HEK293 (cell line): ENCODE results near the gene USP12.

ENCODE experiments used
- CTCF ChIA-PET: fragments of 350-600 bp; formaldehyde crosslinking; extraction: SDS; loops from one replicate; lab custom pipeline; 2021; ENCODE audit warnings: antibody characterized with exemption; lab: Yijun Ruan, JAX
- POLR2A ChIA-PET: fragments of 300-600 bp; formaldehyde crosslinking; extraction: SDS; loops from one replicate; lab custom pipeline; 2020; ENCODE audit warnings: antibody characterized with exemption, inconsistent platforms; lab: Yijun Ruan, JAX
- H3K27ac ChIP-seq: fragments of 200-500 bp; sonication (Bioruptor generic); 2 replicates; pipeline ENCODE4 v1.5.1; 2014; ENCODE audit warnings: low read depth, low read length, control low read depth, inconsistent platforms; ENCODE audit errors: extremely low read depth
- H3K36me3 ChIP-seq, 2 experiments: fragments of 200-500 bp in 1 of 2; sonication (Bioruptor generic) in 1 of 2; 1 replicate in 1 of 2; 2 replicates in 1 of 2; pipeline ENCODE4 v1.5.1; 2014 to 2017; ENCODE audit warnings: inconsistent platforms in 2 of 2, low read length in 2 of 2; ENCODE audit not compliant: control insufficient read depth in 2 of 2, insufficient read depth in 1 of 2
- H3K4me1 ChIP-seq: fragments of 200-500 bp; sonication (Bioruptor generic); 2 replicates; pipeline ENCODE4 v1.5.1; 2014; ENCODE audit warnings: mild to moderate bottlenecking, low read length, inconsistent platforms; ENCODE audit not compliant: control insufficient read depth, insufficient read depth
- H3K4me3 ChIP-seq: 2 replicates; pipeline ENCODE4 v1.5.1; 2011; ENCODE audit warnings: low read depth, mild to moderate bottlenecking, control low read depth, low read length, moderate library complexity
- H3K9me3 ChIP-seq: fragments of 200-500 bp; sonication (Bioruptor generic); 2 replicates; pipeline ENCODE4 v1.5.1; 2014; ENCODE audit warnings: low read depth, low read length, inconsistent platforms; ENCODE audit not compliant: control insufficient read depth, insufficient read depth
- HOXC10 ChIP-seq: sonication (generic); formaldehyde crosslinking; IDR thresholded peaks from 2 replicates; pipeline ENCODE4 v1.8.1; 2023; ENCODE audit warnings: mild to moderate bottlenecking, missing genetic modification reagents
- INSM2 ChIP-seq: fragments of 450-650 bp; formaldehyde crosslinking; IDR thresholded peaks from 2 replicates; pipeline ENCODE4 v1.5.1; 2016; ENCODE audit warnings: missing biosample characterization, missing genetic modification characterization
- KLF16 ChIP-seq: fragments of 450-650 bp; formaldehyde crosslinking; IDR thresholded peaks from 2 replicates; pipeline ENCODE4 v1.5.1; 2017; ENCODE audit warnings: missing biosample characterization, missing genetic modification characterization
- MZF1 ChIP-seq: fragments of 450-650 bp; formaldehyde crosslinking; IDR thresholded peaks from 2 replicates; pipeline ENCODE4 v1.5.1; 2017; ENCODE audit warnings: missing biosample characterization, missing genetic modification characterization, borderline replicate concordance
- SP2 ChIP-seq: fragments of 450-650 bp; formaldehyde crosslinking; IDR thresholded peaks from 2 replicates; pipeline ENCODE4 v1.5.1; 2016; ENCODE audit warnings: missing biosample characterization, missing genetic modification characterization
- SP7 ChIP-seq: fragments of 450-650 bp; formaldehyde crosslinking; IDR thresholded peaks from 2 replicates; pipeline ENCODE4 v1.5.1; 2016; ENCODE audit warnings: missing biosample characterization, missing genetic modification characterization
- ZFHX2 ChIP-seq: fragments of 450-650 bp; formaldehyde crosslinking; conservative IDR thresholded peaks from 2 replicates; pipeline ENCODE4 v1.5.1; 2016; ENCODE audit warnings: missing biosample characterization, missing genetic modification characterization
- ZFP37 ChIP-seq: fragments of 450-650 bp; formaldehyde crosslinking; IDR thresholded peaks from 2 replicates; pipeline ENCODE4 v1.5.1; 2016; ENCODE audit warnings: missing biosample characterization, missing genetic modification characterization
- ZNF121 ChIP-seq: fragments of 450-650 bp; formaldehyde crosslinking; IDR thresholded peaks from 2 replicates; pipeline ENCODE4 v1.5.1; 2016; ENCODE audit warnings: missing biosample characterization, missing genetic modification characterization
- ZNF146 ChIP-seq: fragments of 450-650 bp; formaldehyde crosslinking; IDR thresholded peaks from 2 replicates; pipeline ENCODE4 v1.5.1; 2016; ENCODE audit warnings: missing biosample characterization, missing genetic modification characterization
- ZNF174 ChIP-seq: fragments of 450-650 bp; formaldehyde crosslinking; IDR thresholded peaks from 2 replicates; pipeline ENCODE4 v1.5.0; 2017; ENCODE audit warnings: missing biosample characterization, mild to moderate bottlenecking, missing genetic modification characterization
- ZNF24 ChIP-seq: fragments of 450-650 bp; formaldehyde crosslinking; IDR thresholded peaks from 2 replicates; pipeline ENCODE4 v1.5.1; 2016; ENCODE audit warnings: missing biosample characterization, missing genetic modification characterization
- ZNF341 ChIP-seq: fragments of 450-650 bp; formaldehyde crosslinking; IDR thresholded peaks from 2 replicates; pipeline ENCODE4; 2016; ENCODE audit warnings: low read depth, missing biosample characterization, missing genetic modification characterization
- ZNF394 ChIP-seq: fragments of 450-650 bp; formaldehyde crosslinking; IDR thresholded peaks from 2 replicates; pipeline ENCODE4 v1.5.1; 2016; ENCODE audit warnings: missing biosample characterization, missing genetic modification characterization, mild to moderate bottlenecking, moderate library complexity, borderline replicate concordance
- ZNF510 ChIP-seq: fragments of 450-650 bp; formaldehyde crosslinking; IDR thresholded peaks from 2 replicates; pipeline ENCODE4 v1.5.1; 2018; ENCODE audit warnings: mild to moderate bottlenecking, missing genetic modification characterization, missing biosample characterization; ENCODE audit not compliant: insufficient replicate concordance
- ZNF514 ChIP-seq: fragments of 450-650 bp; formaldehyde crosslinking; IDR thresholded peaks from 2 replicates; pipeline ENCODE4 v1.5.1; 2016; ENCODE audit warnings: missing biosample characterization, missing genetic modification characterization
- ZNF571 ChIP-seq: fragments of 450-650 bp; formaldehyde crosslinking; IDR thresholded peaks from 2 replicates; pipeline ENCODE4 v1.5.0; 2017; ENCODE audit warnings: missing biosample characterization, missing genetic modification characterization
- ZNF707 ChIP-seq: fragments of 450-650 bp; formaldehyde crosslinking; IDR thresholded peaks from 2 replicates; pipeline ENCODE4 v1.5.1; 2016; ENCODE audit warnings: missing biosample characterization, missing genetic modification characterization
- ZNF768 ChIP-seq: fragments of 450-650 bp; formaldehyde crosslinking; IDR thresholded peaks from 2 replicates; pipeline ENCODE4 v1.5.1; 2018; ENCODE audit warnings: missing biosample characterization, mild to moderate bottlenecking, missing genetic modification characterization
- TF ChIP-seq, protein P1 (sequence below): fragments of 450-650 bp; formaldehyde crosslinking; IDR thresholded peaks from 2 replicates; pipeline ENCODE4 v1.5.1; 2016; ENCODE audit warnings: missing biosample characterization, missing genetic modification characterization, borderline replicate concordance

The USP12 gene

DNA sequence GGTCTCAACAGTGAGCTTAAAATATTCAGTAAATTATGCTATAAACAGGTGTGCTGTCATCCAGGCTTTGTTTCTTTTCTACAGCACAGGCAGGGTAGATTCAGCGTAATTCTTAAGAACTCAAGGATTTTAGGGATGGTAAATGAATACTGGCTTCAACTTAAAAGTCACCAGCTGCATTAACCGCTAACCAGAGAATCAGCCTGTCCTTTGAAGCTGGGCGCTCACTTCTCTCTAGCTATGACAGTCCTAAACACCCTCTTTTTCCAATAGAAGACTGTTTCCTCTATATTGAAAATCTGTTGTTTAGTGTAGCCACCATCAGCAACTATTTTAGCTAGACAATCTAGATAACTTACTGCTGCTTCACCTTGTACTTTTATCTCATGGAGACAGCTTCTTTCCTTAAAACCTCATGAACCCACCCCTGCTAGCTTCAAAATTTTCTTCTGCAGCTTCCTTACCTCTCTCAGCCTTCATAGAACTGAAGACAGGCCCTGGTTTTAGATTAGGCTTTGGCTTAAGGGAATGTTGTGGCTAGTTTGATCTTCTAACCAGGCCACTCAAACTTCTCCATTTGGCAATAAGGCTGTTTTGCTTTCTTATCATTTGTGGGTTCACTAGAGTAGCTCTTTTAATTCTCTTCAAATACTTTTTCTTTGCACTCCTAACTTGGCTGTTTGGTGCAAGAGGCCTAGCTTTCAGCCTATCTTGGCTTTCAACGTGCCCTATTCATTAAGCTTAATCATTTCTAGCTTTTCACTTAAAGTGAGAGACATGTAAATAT is 89.5 kb downstream of the USP12 start:
- no peak for TF ChIP-seq HOXC10
- no peak for TF ChIP-seq SP7
- no peak for TF ChIP-seq KLF16 (tag by site-specific recombination)
- no peak for TF ChIP-seq INSM2 (tag by site-specific recombination)
- TF ChIP-seq ZNF394 (tag by site-specific recombination), result no peak
- no peak for TF ChIP-seq ZNF707 (tag by site-specific recombination)
- TF ChIP-seq ZFHX2, result no peak
- TF ChIP-seq ZNF121 (tag by site-specific recombination), result no peak
- no peak for TF ChIP-seq ZNF514
- TF ChIP-seq ZNF24 (tag by site-specific recombination), result no peak
- TF ChIP-seq, protein P1, sequence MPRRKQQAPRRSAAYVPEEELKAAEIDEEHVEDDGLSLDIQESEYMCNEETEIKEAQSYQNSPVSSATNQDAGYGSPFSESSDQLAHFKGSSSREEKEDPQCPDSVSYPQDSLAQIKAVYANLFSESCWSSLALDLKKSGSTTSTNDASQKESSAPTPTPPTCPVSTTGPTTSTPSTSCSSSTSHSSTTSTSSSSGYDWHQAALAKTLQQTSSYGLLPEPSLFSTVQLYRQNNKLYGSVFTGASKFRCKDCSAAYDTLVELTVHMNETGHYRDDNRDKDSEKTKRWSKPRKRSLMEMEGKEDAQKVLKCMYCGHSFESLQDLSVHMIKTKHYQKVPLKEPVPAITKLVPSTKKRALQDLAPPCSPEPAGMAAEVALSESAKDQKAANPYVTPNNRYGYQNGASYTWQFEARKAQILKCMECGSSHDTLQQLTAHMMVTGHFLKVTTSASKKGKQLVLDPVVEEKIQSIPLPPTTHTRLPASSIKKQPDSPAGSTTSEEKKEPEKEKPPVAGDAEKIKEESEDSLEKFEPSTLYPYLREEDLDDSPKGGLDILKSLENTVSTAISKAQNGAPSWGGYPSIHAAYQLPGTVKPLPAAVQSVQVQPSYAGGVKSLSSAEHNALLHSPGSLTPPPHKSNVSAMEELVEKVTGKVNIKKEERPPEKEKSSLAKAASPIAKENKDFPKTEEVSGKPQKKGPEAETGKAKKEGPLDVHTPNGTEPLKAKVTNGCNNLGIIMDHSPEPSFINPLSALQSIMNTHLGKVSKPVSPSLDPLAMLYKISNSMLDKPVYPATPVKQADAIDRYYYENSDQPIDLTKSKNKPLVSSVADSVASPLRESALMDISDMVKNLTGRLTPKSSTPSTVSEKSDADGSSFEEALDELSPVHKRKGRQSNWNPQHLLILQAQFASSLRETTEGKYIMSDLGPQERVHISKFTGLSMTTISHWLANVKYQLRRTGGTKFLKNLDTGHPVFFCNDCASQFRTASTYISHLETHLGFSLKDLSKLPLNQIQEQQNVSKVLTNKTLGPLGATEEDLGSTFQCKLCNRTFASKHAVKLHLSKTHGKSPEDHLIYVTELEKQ (tag by site-specific recombination), result no peak
- no peak for TF ChIP-seq ZNF341 (tag by site-specific recombination)
- no peak for TF ChIP-seq SP2 (tag by site-specific recombination)
- TF ChIP-seq ZNF571 (tag by site-specific recombination), result no peak
- no peak for TF ChIP-seq ZNF146 (tag by site-specific recombination)
- TF ChIP-seq ZNF510 (tag by site-specific recombination), result no peak
- TF ChIP-seq ZFP37 (tag by site-specific recombination), result no peak
- TF ChIP-seq ZNF768 (tag by site-specific recombination), result no peak
- TF ChIP-seq ZNF174 (tag by site-specific recombination), result no peak
- TF ChIP-seq MZF1 (tag by site-specific recombination), result no peak
- no peaks in the 10 kb centered on the region for H3K9me3 ChIP-seq
- no peaks in the 10 kb centered on the region for H3K4me1 ChIP-seq
- H3K4me3 ChIP-seq, result no peak overlapping the region
- ChIA-PET POLR2A (interaction anchor here (0.6 kb wide), 1 partner anchor 389 kb away, joined by 6 read pairs; no protein-coding TSS in a partner anchor), CTCF (interaction anchor here (0.6 kb wide), 2 partner anchors 51 to 83 kb away, joined by 3 read pairs; no protein-coding TSS in a partner anchor)
- H3K27ac ChIP-seq, result no peak overlapping the region
- peaks cover 3 to 27% of the 10 kb centered on the region in 2 experiments; a peak in 2 of 3 replicates for H3K36me3 ChIP-seq
